SIG-M5 (cell line): ENCODE data around the gene KCNT2.
"Not testable (repeated sequence)": the region's sequence is repeated elsewhere in the genome, so short reads cannot be mapped to it uniquely, and the experiment has no call there.

ENCODE experiments used
- DNase-seq: peaks from one replicate; lab custom pipeline; 2025; lab: John Stamatoyannopoulos, UW

The KCNT2 gene

DNA sequence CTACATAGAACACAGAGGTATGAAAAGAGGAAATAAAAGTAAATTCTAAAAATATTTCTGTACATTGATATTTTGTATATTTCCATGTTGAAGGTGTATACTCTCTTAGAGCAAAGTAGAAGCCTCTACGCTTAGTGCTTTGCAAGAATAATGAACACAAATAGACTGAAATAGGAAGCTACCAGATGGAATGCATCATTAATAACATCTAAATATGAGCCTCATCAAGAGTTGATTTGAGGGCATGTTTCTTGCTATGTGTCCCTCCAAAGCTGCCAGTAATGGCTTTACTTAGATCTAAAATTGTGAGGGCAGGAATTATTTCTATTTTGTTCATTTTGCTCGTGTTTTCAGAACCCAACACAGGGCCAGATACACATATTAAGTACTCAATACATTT is 94.4 kb downstream of the KCNT2 start:
- no peak for DNase-seq

DNA sequence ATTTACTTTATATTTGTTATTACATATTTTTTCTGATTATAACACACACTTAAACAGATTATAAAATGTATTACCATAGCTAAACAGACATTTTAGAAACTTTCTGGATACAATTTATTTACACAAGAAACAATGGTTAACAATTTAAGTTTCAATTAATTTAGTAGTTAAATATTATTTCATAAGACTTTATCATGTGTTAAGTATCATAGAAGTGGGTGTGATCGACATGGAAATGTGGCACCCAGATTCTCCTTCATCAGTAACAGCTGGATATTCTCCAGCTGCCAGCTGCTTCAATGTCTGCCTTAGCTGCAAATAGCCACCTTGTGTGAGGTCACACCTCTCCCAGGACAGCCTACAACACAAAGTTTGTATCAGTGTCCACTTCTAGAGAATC is 97.8 kb downstream of the KCNT2 start:
- DNase-seq: no peak

DNA sequence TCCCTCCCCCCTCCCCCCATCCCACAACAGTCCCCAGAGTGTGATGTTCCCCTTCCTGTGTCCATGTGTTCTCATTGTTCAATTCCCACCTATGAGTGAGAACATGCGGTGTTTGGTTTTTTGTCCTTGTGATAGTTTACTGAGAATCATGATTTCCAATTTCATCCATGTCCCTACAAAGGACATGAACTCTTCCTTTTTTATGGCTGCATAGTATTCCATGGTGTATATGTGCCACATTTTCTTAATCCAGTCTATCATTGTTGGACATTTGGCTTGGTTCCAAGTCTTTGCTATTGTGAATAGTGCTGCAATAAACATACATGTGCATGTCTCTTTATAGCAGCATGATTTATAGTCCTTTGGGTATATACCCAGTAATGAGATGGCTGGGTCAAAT is 104.0 kb downstream of the KCNT2 start:
- DNase-seq: not testable (repeated sequence)

GRCh38 chr1:196502437-196502836 is 105.8 kb downstream of the KCNT2 start:
- no peak for DNase-seq

- no peak for DNase-seq
These were observed 106.3 kb downstream of the KCNT2 start for GRCh38 chr1:196501760-196502428.

DNA sequence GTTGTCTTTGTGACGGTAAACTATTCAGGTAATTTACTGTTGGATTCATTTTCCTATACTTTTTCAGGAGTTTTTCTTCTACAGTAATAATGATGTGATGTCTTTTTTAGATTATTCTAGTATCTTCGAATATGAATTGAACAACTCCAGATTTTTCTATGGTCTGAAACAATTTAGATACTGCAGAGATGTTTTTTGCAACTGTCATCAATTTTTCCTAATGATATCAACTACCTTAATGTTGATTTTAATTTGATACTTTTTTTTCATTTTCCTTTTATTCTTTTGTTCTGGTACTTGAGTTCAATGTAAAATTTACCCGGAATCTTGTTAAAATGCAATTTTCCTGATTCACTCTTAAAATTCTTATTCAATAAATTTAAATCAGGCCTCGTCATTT is 110.4 kb downstream of the KCNT2 start:
- no peak for DNase-seq

GRCh38 chr1:196494766-196495165 is 113.5 kb downstream of the KCNT2 start:
- no peak for DNase-seq

GRCh38 chr1:196493881-196494280 is 114.4 kb downstream of the KCNT2 start:
- DNase-seq: no peak

DNA sequence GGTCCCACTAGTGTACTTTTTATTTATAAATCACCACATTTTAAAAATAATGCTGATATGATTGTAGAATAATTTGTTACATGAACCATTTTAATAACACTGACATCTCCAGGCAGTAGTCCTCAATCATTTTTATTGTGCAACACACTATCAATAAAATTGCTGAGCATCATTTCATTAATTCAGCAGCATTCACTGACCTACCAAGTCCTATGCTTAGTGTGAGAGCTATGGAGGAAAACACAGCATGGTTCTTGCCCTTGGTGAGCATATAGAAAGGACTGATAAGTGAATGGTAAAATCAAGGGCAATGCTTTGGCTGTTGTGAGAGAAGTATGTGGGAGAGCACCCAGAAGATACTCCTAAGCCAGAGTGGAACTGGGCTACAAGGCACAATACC is 119.7 kb downstream of the KCNT2 start:
- no peak for DNase-seq

GRCh38 chr1:196486346-196486745 is 121.9 kb downstream of the KCNT2 start:
- DNase-seq: no peak

- no peak for DNase-seq
These were observed 126.6 kb downstream of the KCNT2 start for GRCh38 chr1:196481616-196482015.

DNA sequence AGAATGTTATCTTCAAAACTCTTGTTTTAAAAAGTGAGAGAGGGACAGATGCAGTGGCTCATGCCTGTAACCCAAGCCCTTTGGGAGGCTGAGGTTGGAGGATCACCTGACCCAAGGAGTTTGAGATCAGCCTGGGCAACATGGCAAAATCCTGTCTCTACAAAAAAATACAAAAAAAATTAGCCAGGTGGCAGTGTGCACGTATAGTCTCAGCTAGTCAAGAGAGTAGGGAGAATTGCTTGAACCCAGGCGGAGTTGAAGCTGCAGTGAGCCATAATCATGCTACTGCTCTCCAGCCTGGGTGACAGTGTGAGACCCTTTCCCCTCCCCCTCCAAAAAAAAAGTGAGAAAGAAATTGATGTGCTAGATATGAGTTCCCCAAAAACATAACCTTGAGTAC is 131.0 kb downstream of the KCNT2 start:
- no peak for DNase-seq

- no peak for DNase-seq
These were observed 140.9 kb downstream of the KCNT2 start for GRCh38 chr1:196467230-196467925.

GRCh38 chr1:196466654-196467053 is 141.6 kb downstream of the KCNT2 start:
- DNase-seq: no peak

GRCh38 chr1:196466166-196466565 is 142.1 kb downstream of the KCNT2 start:
- DNase-seq: no peak

GRCh38 chr1:196464480-196464941 is 143.7 kb downstream of the KCNT2 start:
- DNase-seq: no peak

GRCh38 chr1:196462086-196462485 is 146.2 kb downstream of the KCNT2 start:
- DNase-seq: no peak

DNA sequence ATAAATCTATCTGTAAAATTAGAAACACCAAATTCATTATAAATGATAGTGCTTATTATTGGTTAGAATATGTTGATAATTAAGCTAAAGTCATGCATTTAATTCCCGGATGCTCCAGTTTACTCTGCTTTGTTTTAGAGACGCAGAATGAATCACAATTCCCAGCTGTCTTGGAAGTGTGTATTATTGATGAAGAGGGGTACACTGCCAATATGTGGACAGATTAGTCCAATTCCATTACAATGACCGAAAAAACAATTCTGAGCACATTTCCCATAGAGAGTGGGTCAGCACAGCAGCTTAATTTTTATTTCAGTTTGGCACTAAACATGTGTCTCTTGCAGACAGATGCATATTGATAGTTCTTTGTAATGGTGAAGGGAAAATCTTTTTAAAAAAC is 146.7 kb downstream of the KCNT2 start:
- no peak for DNase-seq

DNA sequence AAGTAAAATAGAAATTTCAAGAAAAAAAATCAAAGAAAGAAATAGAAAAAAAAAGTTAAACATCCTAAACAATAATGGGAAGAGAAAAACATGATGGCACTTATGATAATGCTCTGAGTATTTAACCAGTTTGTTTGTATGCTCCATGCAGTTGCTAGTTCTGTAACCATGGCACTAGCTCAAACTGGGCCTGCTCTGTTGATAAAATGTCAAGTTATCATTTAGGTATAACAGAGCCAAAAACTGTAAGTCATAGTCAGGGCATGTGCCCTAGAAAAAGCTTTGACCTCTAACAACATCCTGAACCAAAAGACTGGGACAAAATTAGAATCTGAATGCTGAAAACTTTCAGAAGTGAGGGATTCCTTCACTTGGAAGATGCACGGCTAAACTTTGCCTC is 148.9 kb downstream of the KCNT2 start:
- DNase-seq: no peak

- DNase-seq: no peak
These were observed 153.4 kb downstream of the KCNT2 start for GRCh38 chr1:196454792-196455191.

- DNase-seq: no peak
These were observed 157.1 kb downstream of the KCNT2 start for GRCh38 chr1:196451103-196451502.

DNA sequence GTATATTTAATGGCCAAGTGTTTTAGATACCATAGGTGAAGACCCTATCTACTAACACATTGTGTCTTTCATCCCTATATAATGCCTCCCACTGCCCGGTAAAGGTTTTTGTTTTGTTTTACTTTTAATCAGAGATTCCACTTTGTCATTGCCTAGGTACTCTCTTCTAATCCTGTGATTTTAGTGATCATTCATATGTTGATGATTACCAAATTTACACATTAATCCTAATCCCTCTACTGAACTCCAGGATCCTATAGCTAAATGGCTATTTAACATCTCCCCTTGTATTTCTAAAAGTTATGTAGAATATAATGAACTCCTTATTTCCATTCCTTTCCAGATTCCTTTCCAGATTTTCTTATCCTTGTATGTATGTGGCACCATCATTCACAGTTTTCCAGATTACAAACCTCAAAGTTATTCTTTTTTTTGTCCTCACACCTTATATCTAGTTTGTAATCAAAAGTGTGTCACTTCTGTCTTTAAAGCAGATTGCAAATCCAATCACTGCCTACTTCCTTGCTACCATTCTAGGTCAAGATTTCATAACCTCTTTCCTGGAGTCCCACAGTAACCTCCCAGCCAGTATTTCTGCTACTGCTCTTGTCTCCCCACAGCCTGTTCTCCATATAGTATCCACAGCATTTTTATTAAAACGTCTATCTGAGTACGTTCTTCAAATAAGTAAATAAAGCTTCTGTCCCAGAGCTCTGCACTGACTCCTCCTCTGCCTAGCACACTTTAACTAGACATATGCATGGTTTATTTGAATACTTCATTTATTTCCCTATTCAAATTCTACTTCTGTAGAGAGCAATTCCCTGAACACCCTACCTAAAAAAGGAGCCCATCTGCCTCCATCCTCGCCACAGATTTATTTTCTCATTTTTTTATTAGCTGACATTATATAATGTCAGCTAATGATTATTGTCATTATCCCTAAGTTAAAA is 157.8 kb downstream of the KCNT2 start:
- DNase-seq: no peak

- no peak for DNase-seq
These were observed 158.8 kb downstream of the KCNT2 start for GRCh38 chr1:196449460-196449859.
